Measurements from ENCODE around the gene SYT8. TPM values are rescaled to one million over a fixed set of nuclear protein-coding genes. Genes with fewer than 3 reads are reported as not detected.

Gene SYT8
- total and polyA plus RNA-seq, 2 of the 8 experiments (the other 6 are each of a cell fraction or from before 2014, with no cell fraction given) = not detected

- Histone ChIP-seq H3K4me3 (ENCODE audit: extremely low read depth in 1 of 4, insufficient read depth in 2 of 4, low read depth in 3 of 4, low read length in 4 of 4) (no peak overlapping the region), H3K23me2 (ENCODE audit: low read depth, low read length) (peaks cover 8% of the 10 kb centered on the region; the same call in 1 of the 2 replicates), H3K79me1 (ENCODE audit: low read depth, low read length) (no peaks in the 10 kb centered on the region), H2AFZ (ENCODE audit: low read length) (no peak overlapping the region), H3K9ac (replicated peaks in 1 of 4; ENCODE audit: extremely low read depth in 1 of 4, low read depth in 3 of 4, low read length in 3 of 4) (no peak overlapping the region), H2BK15ac (ENCODE audit: low read length) (no peak overlapping the region), H3K27ac (ENCODE audit: low read depth, low read length) (no peak overlapping the region), H3K79me2 (ENCODE audit: control insufficient read depth in 1 of 2, insufficient read depth in 2 of 2, low read length in 2 of 2) (no peaks in the 10 kb centered on the region), H3K36me3 (ENCODE audit: control insufficient read depth in 2 of 4, insufficient read depth in 4 of 4, low read length in 3 of 4) (no peaks in the 10 kb centered on the region), H3K14ac (ENCODE audit: insufficient read length) (no peak overlapping the region), H3K56ac (replicated peaks; ENCODE audit: insufficient read length, low read depth, low read length) (no peak overlapping the region), H4K91ac (replicated peaks; ENCODE audit: insufficient read length, low read length) (no peak overlapping the region), H2BK5ac (ENCODE audit: low read depth, low read length) (no peak overlapping the region), H3K27me3 (replicated peaks in 1 of 4; ENCODE audit: control insufficient read depth in 3 of 4, extremely low read depth in 1 of 4, insufficient read depth in 3 of 4, low read length in 3 of 4) (no peaks in the 10 kb centered on the region; a peak in 1 of 7 replicates), H3K4ac (replicated peaks; ENCODE audit: insufficient read length, low read depth, low read length) (no peak overlapping the region), H4K8ac (ENCODE audit: extremely low read depth, insufficient read depth, low read length) (no peak overlapping the region), H4K5ac (ENCODE audit: insufficient read length, low read depth, low read length) (no peak overlapping the region), H3K4me2 (ENCODE audit: insufficient read depth in 1 of 2, low read depth in 2 of 2, low read length in 2 of 2) (no peak overlapping the region), H3K9me3 (ENCODE audit: insufficient read depth in 2 of 2, low read depth in 1 of 2, low read length in 1 of 2) (peaks cover 0 to 7% of the 10 kb centered on the region in 2 experiments; a peak in 2 of 4 replicates), H2AK5ac (ENCODE audit: low read depth, low read length) (no peak overlapping the region), H3K4me1 (replicated peaks in 1 of 4; ENCODE audit: control insufficient read depth in 3 of 4, insufficient read depth in 4 of 4, low read length in 3 of 4) (no peaks in the 10 kb centered on the region), H4K20me1 (replicated peaks in 1 of 2; ENCODE audit: control insufficient read depth in 1 of 2, insufficient read depth in 2 of 2, low read length in 2 of 2) (peaks cover 0 to 8% of the 10 kb centered on the region in 2 experiments), H2BK20ac (ENCODE audit: low read length) (no peak overlapping the region), H2BK120ac (replicated peaks; ENCODE audit: low read depth, low read length) (no peak overlapping the region), H3K23ac (ENCODE audit: insufficient read length) (no peak overlapping the region), H2BK12ac (ENCODE audit: low read depth, low read length) (no peak overlapping the region), H3K18ac (ENCODE audit: extremely low read depth, low read length) (no peak overlapping the region)
- no peak for FAIRE-seq
- CTCF ChIA-PET (ENCODE audit: partially characterized antibody) = interaction anchor here (0.7 to 4.9 kb wide), 5 partner anchors 9 to 333 kb away, joined by 3 to 25 read pairs (median 11); no protein-coding TSS in a partner anchor
- WGBS, 2 experiments (ENCODE audit: extremely low coverage in 1 of 2, insufficient coverage in 1 of 2, insufficient read length in 1 of 2, insufficient replicate concordance in 2 of 2, low coverage in 1 of 2, low lambda C conversion rate in 2 of 2, missing lambda C conversion rate in 1 of 2) = 93% methylated on average over 1 of the region's 1 CpG; no CpG with 5 or more reads in 1 of the 2 experiments
- no peak for TF ChIP-seq SUZ12 (IDR thresholded peaks at IDR 0.05; ENCODE audit: low read length)
- no peak for TF ChIP-seq TBP (IDR thresholded peaks at IDR 0.05; ENCODE audit: low read depth, low read length)
- TF ChIP-seq MAFK (IDR thresholded peaks at IDR 0.05; ENCODE audit: low read depth, low read length) = no peak
- no peak for TF ChIP-seq CREB1 (IDR thresholded peaks at IDR 0.05)
- TF ChIP-seq JUN (IDR thresholded peaks at IDR 0.05; ENCODE audit: low read depth, low read length) = no peak
- no peak for TF ChIP-seq SP1 (IDR thresholded peaks at IDR 0.05; ENCODE audit: low read depth, low read length)
- TF ChIP-seq EGR1 (IDR thresholded peaks at IDR 0.05; ENCODE audit: borderline replicate concordance, low read depth, low read length) = no peak
- no peak for TF ChIP-seq RAD21 (IDR thresholded peaks at IDR 0.05 in 1 of 2, conservative IDR thresholded peaks at IDR 0.05 in 1 of 2; ENCODE audit: low read depth in 2 of 2, low read length in 2 of 2)
- no peak for TF ChIP-seq SIX5 (IDR thresholded peaks at IDR 0.05; ENCODE audit: low read depth, low read length)
- no peak for TF ChIP-seq CBX5 (IDR thresholded peaks at IDR 0.05; ENCODE audit: low read depth, low read length)
- TF ChIP-seq E2F6 (IDR thresholded peaks at IDR 0.05) = no peak
- POLR2A ChIA-PET (ENCODE audit: partially characterized antibody) = no interaction called here
- no peak for DNase-seq (ENCODE audit: low read depth in 1 of 2, low spot score in 2 of 2)
Measured at GRCh38 chr11:1817511-1817910, 17.3 kb upstream of the SYT8 start.
